ENCODE data around the gene G6PC3.
"Not testable (repeated sequence)": the region's sequence is repeated elsewhere in the genome, so short reads cannot be mapped to it uniquely, and the experiment has no call there.

The G6PC3 gene

GRCh38 chr17:44095647-44096496 lies 25.3 kb downstream of the G6PC3 start:
- Histone ChIP-seq H3K27ac (replicated peaks; ENCODE audit: low read length) (peak overlapping the region; percentile 99), H3K18ac (ENCODE audit: low read length) (peak overlapping the region; percentile 88), H4K91ac (ENCODE audit: low read depth, low read length, poor library complexity) (peak overlapping the region; percentile 56), H3K4me1 (ENCODE audit: control insufficient read depth in 2 of 2, insufficient read depth in 1 of 2, low read depth in 1 of 2, low read length in 2 of 2) (peaks cover 10 to 12% of the 10 kb centered on the region in 2 donors), H2BK12ac (ENCODE audit: low read length) (no peak overlapping the region), H3K23ac (ENCODE audit: low read depth, low read length, poor library complexity) (no peak overlapping the region), H2AFZ (ENCODE audit: low read length) (peak overlapping the region; percentile 78), H3K9ac (ENCODE audit: low read depth, low read length, poor library complexity) (peak overlapping the region; percentile 91), H2AK5ac (ENCODE audit: low read depth, low read length) (no peak overlapping the region), H3K36me3 (replicated peaks in 1 of 2; ENCODE audit: control insufficient read depth in 2 of 2, insufficient read depth in 2 of 2, low read length in 2 of 2) (peaks cover 15 to 23% of the 10 kb centered on the region in 2 donors), H3K9me3 (replicated peaks in 1 of 2; ENCODE audit: control insufficient read depth in 2 of 2, insufficient read depth in 1 of 2, low read depth in 1 of 2, low read length in 2 of 2) (no peaks in the 10 kb centered on the region), H3K27me3 (ENCODE audit: control insufficient read depth in 3 of 3, insufficient read depth in 3 of 3, low read depth in 1 of 3, low read length in 3 of 3) (no peaks in the 10 kb centered on the region), H4K8ac (ENCODE audit: low read depth, low read length) (no peak overlapping the region), H3K14ac (ENCODE audit: low read length) (no peak overlapping the region), H3K4me3 (ENCODE audit: low read length in 2 of 2) (peak overlapping the region; percentile 45 to 70), H2BK5ac (ENCODE audit: low read length) (peak overlapping the region; percentile 85), H3K4ac (ENCODE audit: low read length) (no peak overlapping the region), H2BK15ac (ENCODE audit: low read length) (no peak overlapping the region), H3K4me2 (ENCODE audit: insufficient read depth, low read length, poor library complexity, severe bottlenecking) (peak overlapping the region; percentile 50), H2BK120ac (ENCODE audit: low read depth, low read length) (peak overlapping the region; percentile 29), H3K79me1 (ENCODE audit: low read depth, low read length) (peaks cover 8% of the 10 kb centered on the region)
- WGBS, 2 donors (ENCODE audit: extremely low coverage in 2 of 2, insufficient read length in 2 of 2, insufficient replicate concordance in 1 of 2): no CpG with 5 or more reads among the region's 12 CpGs
- peak; percentile 91 for DNase-seq (ENCODE audit: low spot score)

DNA sequence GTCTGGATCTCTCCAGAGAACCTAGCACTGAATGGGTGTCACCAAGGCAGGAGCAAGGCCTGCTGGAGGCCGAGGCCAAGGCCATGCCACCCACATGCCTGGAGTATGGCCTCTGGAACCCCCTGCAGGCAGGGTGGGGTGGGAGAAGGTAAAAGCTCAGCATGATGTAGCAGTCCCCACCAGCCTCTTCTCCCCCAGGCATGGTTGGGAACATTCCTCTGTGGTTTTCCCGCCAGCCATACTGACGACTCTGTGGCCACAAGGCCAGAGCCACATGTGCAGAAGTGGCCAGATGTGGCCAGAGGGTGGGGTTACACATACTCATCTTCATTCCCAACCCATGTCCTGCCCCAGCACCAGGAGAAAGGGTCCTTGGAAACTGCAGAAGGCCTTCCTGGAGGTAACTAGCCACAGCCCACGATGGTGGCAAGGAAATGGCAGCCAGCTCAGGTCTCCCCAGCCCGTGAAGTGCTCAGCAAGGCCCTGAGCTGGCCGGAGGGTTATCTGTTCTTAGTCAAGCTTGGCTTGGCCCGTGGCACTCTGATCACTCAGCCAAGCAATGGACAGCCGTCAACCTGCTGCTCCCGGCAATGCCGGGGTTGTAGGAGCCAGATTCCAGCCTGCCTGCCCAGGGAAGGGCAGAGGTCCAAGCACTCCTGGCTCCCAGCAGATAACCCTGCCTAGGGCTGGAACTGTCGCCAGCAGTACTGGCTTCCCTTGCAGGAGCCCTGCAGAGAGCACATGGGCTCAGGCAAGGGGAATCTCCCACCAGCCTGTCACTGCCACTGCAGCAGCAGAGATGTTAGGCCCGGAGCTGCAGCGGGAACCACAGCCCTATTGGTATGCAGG lies 26.8 kb downstream of the G6PC3 start:
- H2BK120ac ChIP-seq (ENCODE audit: low read depth, low read length): no peak overlapping the region
- peak overlapping the region; percentile 99 for H2AK5ac ChIP-seq (ENCODE audit: low read depth, low read length)
- no CpG with 5 or more reads among the region's 13 CpGs for WGBS, 2 donors (ENCODE audit: extremely low coverage in 2 of 2, insufficient read length in 2 of 2, insufficient replicate concordance in 1 of 2)
- H3K79me1 ChIP-seq (ENCODE audit: low read depth, low read length): peaks cover 8% of the 10 kb centered on the region
- no peak for DNase-seq (ENCODE audit: low spot score)
- H3K27ac ChIP-seq (replicated peaks; ENCODE audit: low read length): peak overlapping the region; percentile 99
- H2BK5ac ChIP-seq (ENCODE audit: low read length): peak overlapping the region; percentile 89
- H3K9me3 ChIP-seq (replicated peaks in 1 of 2; ENCODE audit: control insufficient read depth in 2 of 2, insufficient read depth in 1 of 2, low read depth in 1 of 2, low read length in 2 of 2): no peaks in the 10 kb centered on the region
- H3K4me3 ChIP-seq (ENCODE audit: low read length in 2 of 2): no peak overlapping the region
- H3K18ac ChIP-seq (ENCODE audit: low read length): peak overlapping the region; percentile 92
- H3K14ac ChIP-seq (ENCODE audit: low read length): no peak overlapping the region
- peak overlapping the region; percentile 93 for H2BK15ac ChIP-seq (ENCODE audit: low read length)
- no peaks in the 10 kb centered on the region for H3K27me3 ChIP-seq (ENCODE audit: control insufficient read depth in 3 of 3, insufficient read depth in 3 of 3, low read depth in 1 of 3, low read length in 3 of 3)
- H3K9ac ChIP-seq (ENCODE audit: low read depth, low read length, poor library complexity): peak overlapping the region; percentile 30
- H3K36me3 ChIP-seq (replicated peaks in 1 of 2; ENCODE audit: control insufficient read depth in 2 of 2, insufficient read depth in 2 of 2, low read length in 2 of 2): peaks cover 3 to 9% of the 10 kb centered on the region in 2 donors
- no peak overlapping the region for H2AFZ ChIP-seq (ENCODE audit: low read length)
- H4K8ac ChIP-seq (ENCODE audit: low read depth, low read length): peak overlapping the region; percentile 8
- H3K4me2 ChIP-seq (ENCODE audit: insufficient read depth, low read length, poor library complexity, severe bottlenecking): no peak overlapping the region
- H3K23ac ChIP-seq (ENCODE audit: low read depth, low read length, poor library complexity): peak overlapping the region; percentile 90
- peak overlapping the region; percentile 33 for H2BK12ac ChIP-seq (ENCODE audit: low read length)
- peak overlapping the region; percentile 66 for H3K4ac ChIP-seq (ENCODE audit: low read length)
- H4K91ac ChIP-seq (ENCODE audit: low read depth, low read length, poor library complexity): peak overlapping the region; percentile 96
- peaks cover 10 to 15% of the 10 kb centered on the region in 2 donors for H3K4me1 ChIP-seq (ENCODE audit: control insufficient read depth in 2 of 2, insufficient read depth in 1 of 2, low read depth in 1 of 2, low read length in 2 of 2)

- H3K14ac ChIP-seq (ENCODE audit: low read length); H4K8ac ChIP-seq (ENCODE audit: low read depth, low read length); H3K4me2 ChIP-seq (ENCODE audit: insufficient read depth, low read length, poor library complexity, severe bottlenecking); H3K4ac ChIP-seq (ENCODE audit: low read length); H2AFZ ChIP-seq (ENCODE audit: low read length); H3K9ac ChIP-seq (ENCODE audit: low read depth, low read length, poor library complexity); H2BK120ac ChIP-seq (ENCODE audit: low read depth, low read length); H3K36me3 ChIP-seq (replicated peaks in 1 of 2; ENCODE audit: control insufficient read depth in 2 of 2, insufficient read depth in 2 of 2, low read length in 2 of 2); H3K27me3 ChIP-seq (ENCODE audit: control insufficient read depth in 3 of 3, insufficient read depth in 3 of 3, low read depth in 1 of 3, low read length in 3 of 3); H3K4me3 ChIP-seq (ENCODE audit: low read length in 2 of 2); DNase-seq (ENCODE audit: low spot score); H2BK5ac ChIP-seq (ENCODE audit: low read length); H2BK15ac ChIP-seq (ENCODE audit: low read length); H3K9me3 ChIP-seq (replicated peaks in 1 of 2; ENCODE audit: control insufficient read depth in 2 of 2, insufficient read depth in 1 of 2, low read depth in 1 of 2, low read length in 2 of 2); H2BK12ac ChIP-seq (ENCODE audit: low read length); H4K91ac ChIP-seq (ENCODE audit: low read depth, low read length, poor library complexity); H3K27ac ChIP-seq (replicated peaks; ENCODE audit: low read length); H3K23ac ChIP-seq (ENCODE audit: low read depth, low read length, poor library complexity); H3K18ac ChIP-seq (ENCODE audit: low read length); H2AK5ac ChIP-seq (ENCODE audit: low read depth, low read length): not testable (repeated sequence)
- no CpG with 5 or more reads among the region's 6 CpGs for WGBS, 2 donors (ENCODE audit: extremely low coverage in 2 of 2, insufficient read length in 2 of 2, insufficient replicate concordance in 1 of 2)
- peaks cover 6 to 14% of the 10 kb centered on the region in 2 donors for H3K4me1 ChIP-seq (ENCODE audit: control insufficient read depth in 2 of 2, insufficient read depth in 1 of 2, low read depth in 1 of 2, low read length in 2 of 2)
- H3K79me1 ChIP-seq (ENCODE audit: low read depth, low read length): peaks cover 11% of the 10 kb centered on the region
These were observed 31.3 kb downstream of the G6PC3 start for GRCh38 chr17:44101858-44102257.
